ENCODE data around the gene RAB3IL1.

RAB3IL1 gene

GRCh38 chr11:61848631-61849030 is 68.7 kb downstream of the RAB3IL1 start:
- DNase-seq (ENCODE audit: low read depth in 2 of 3, low spot score in 1 of 3), result no peak

GRCh38 chr11:61847914-61848581 is 69.3 kb downstream of the RAB3IL1 start:
- DNase-seq (ENCODE audit: low read depth in 2 of 3, low spot score in 1 of 3), result no peak

Data from stimulated activated CD4-positive, alpha-beta T cell treated with anti-CD3 and anti-CD28 coated beads, Interleukin-12 subunit alpha, Interleukin-12 subunit beta, amount 100 ng/mL, for 48 hours (primary cell).